A673 (cell line): Measurements from ENCODE around the gene CAMK2A.

Experiments used
- EZH2 ChIP-seq: fragments of 200-600 bp; sonication (generic); IDR thresholded peaks from 2 replicates; pipeline ENCODE4 v1.6.1; 2017; ENCODE audit warnings: borderline replicate concordance, low read depth, mild to moderate bottlenecking, mixed read lengths, antibody characterized with exemption, low read length; ENCODE audit not compliant: poor library complexity, severe bottlenecking
- TF ChIP-seq, protein P1 (sequence below): fragments of 300-800, 200-600 bp; sonication (generic); conservative IDR thresholded peaks from 2 replicates; pipeline ENCODE4 v1.5.1; 2017; ENCODE audit warnings: low read depth, mild to moderate bottlenecking, antibody characterized with exemption, low read length, moderate library complexity, mixed read lengths

DNA sequence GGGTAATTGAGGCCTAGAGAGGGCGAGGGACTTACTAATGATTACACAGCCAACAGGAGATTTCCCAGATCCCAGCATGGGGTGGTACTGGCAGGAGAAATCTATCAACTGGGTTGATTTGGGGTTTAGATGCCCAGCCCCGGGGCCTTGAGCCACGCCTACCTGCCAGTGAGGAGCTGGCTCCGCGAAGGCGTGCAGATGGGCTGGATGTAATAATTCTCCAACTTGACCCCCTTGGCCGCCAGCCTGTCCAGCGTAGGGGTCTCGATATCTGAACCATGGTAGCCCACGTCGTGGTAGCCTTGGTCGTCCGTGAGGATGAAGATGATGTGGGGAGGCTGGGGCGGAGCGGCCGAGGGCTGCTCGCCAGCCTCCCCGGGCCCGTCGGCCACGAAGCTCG lies 12.3 kb upstream of the CAMK2A start:
- TF ChIP-seq, protein P1, sequence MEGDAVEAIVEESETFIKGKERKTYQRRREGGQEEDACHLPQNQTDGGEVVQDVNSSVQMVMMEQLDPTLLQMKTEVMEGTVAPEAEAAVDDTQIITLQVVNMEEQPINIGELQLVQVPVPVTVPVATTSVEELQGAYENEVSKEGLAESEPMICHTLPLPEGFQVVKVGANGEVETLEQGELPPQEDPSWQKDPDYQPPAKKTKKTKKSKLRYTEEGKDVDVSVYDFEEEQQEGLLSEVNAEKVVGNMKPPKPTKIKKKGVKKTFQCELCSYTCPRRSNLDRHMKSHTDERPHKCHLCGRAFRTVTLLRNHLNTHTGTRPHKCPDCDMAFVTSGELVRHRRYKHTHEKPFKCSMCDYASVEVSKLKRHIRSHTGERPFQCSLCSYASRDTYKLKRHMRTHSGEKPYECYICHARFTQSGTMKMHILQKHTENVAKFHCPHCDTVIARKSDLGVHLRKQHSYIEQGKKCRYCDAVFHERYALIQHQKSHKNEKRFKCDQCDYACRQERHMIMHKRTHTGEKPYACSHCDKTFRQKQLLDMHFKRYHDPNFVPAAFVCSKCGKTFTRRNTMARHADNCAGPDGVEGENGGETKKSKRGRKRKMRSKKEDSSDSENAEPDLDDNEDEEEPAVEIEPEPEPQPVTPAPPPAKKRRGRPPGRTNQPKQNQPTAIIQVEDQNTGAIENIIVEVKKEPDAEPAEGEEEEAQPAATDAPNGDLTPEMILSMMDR, result no peak
- no peak for TF ChIP-seq EZH2
